SK-N-SH (cell line): ENCODE data around the gene PLCH1. TPM values are rescaled to one million over a fixed set of nuclear protein-coding genes. Genes with fewer than 3 reads are reported as not detected.

Experiments
- CTCF ChIA-PET: fragments of 300-600, 350-600 bp; formaldehyde crosslinking; extraction: SDS; loops from one replicate; lab custom pipeline; 2021; lab: Yijun Ruan, JAX
- POLR2A ChIA-PET: fragments of 350-600 bp; sonication (Branson Sonifier 250); formaldehyde crosslinking; extraction: SDS; loops from one replicate; lab custom pipeline; 2020; ENCODE audit warnings: antibody characterized with exemption, inconsistent platforms; lab: Yijun Ruan, JAX
- DNase-seq: peaks from one replicate; pipeline ENCODE4 v3.0.0; 2012
- H2AFZ ChIP-seq: fragments of 200-600 bp; sonication (generic); 2 replicates; pipeline ENCODE4 v1.8.1; 2016; ENCODE audit warnings: antibody characterized with exemption, mild to moderate bottlenecking, low read depth
- H3F3A ChIP-seq: fragments of 200-600 bp; sonication (generic); replicated peaks from 2 replicates; pipeline ENCODE3; 2016; ENCODE audit warnings: antibody characterized with exemption, mild to moderate bottlenecking; ENCODE audit not compliant: insufficient read depth
- H3K27ac ChIP-seq, 2 experiments: fragments of 200-500 bp in 1 of 2; fragments of 200-600 bp in 1 of 2; sonication (Bioruptor generic) in 1 of 2; sonication (generic), shearing (Covaris generic) in 1 of 2; 2 replicates each; pipeline versions ENCODE4 v1.5.1 to v1.6.1; 2014 to 2016; ENCODE audit warnings: low read depth in 2 of 2, inconsistent platforms in 1 of 2, low read length in 1 of 2, mild to moderate bottlenecking in 1 of 2, mixed read lengths in 1 of 2
- H3K27me3 ChIP-seq: fragments of 200-600 bp; sonication (generic), shearing (Covaris generic); 2 replicates; pipeline ENCODE4 v1.6.1; 2016; ENCODE audit warnings: mixed run types; ENCODE audit not compliant: insufficient read depth
- H3K36me3 ChIP-seq, 2 experiments: fragments of 200-500 bp in 1 of 2; fragments of 200-600 bp in 1 of 2; sonication (Bioruptor generic) in 1 of 2; sonication (generic) in 1 of 2; replicated peaks in 1 of 2; 2 replicates each; pipeline versions ENCODE3 to v1.5.1; 2014 to 2016; ENCODE audit warnings: low read length in 1 of 2, mild to moderate bottlenecking in 1 of 2; ENCODE audit not compliant: insufficient read depth in 2 of 2, control insufficient read depth in 1 of 2
- H3K4me1 ChIP-seq, 2 experiments: fragments of 200-500 bp in 1 of 2; fragments of 200-600 bp in 1 of 2; sonication (Bioruptor generic) in 1 of 2; sonication (generic), shearing (Covaris generic) in 1 of 2; 2 replicates each; pipeline versions ENCODE4 v1.5.1 to v1.6.1; 2014 to 2016; ENCODE audit warnings: low read depth in 1 of 2, low read length in 1 of 2, mixed run types in 1 of 2; ENCODE audit not compliant: insufficient read depth in 2 of 2, control insufficient read depth in 1 of 2
- H3K4me2 ChIP-seq: fragments of 200-600 bp; sonication (generic), shearing (Covaris generic); 2 replicates; pipeline ENCODE4 v1.6.1; 2017; ENCODE audit warnings: mixed run types
- H3K4me3 ChIP-seq, 2 experiments: fragments of 200-500 bp in 1 of 2; fragments of 200-600 bp in 1 of 2; sonication (Bioruptor generic) in 1 of 2; sonication (generic), shearing (Covaris generic) in 1 of 2; 2 replicates each; pipeline versions ENCODE4 v1.5.1 to v1.8.1; 2014 to 2016; ENCODE audit warnings: low read depth in 2 of 2, inconsistent platforms in 1 of 2, low read length in 1 of 2, mild to moderate bottlenecking in 1 of 2, mixed read lengths in 1 of 2, moderate library complexity in 1 of 2
- H3K79me2 ChIP-seq: fragments of 200-600 bp; sonication (generic); 2 replicates; pipeline ENCODE4 v1.8.1; 2017; ENCODE audit warnings: mild to moderate bottlenecking; ENCODE audit not compliant: insufficient read depth
- H3K9ac ChIP-seq: fragments of 200-600 bp; sonication (generic); 2 replicates; pipeline ENCODE4 v1.6.1; 2017; ENCODE audit warnings: mixed run types
- H3K9me2 ChIP-seq: fragments of 200-600 bp; sonication (generic); 2 replicates; pipeline ENCODE4 v1.6.1; 2017; ENCODE audit warnings: mixed run types
- H3K9me3 ChIP-seq: fragments of 200-600 bp; sonication (generic); 2 replicates; pipeline ENCODE4 v1.6.1; 2017; ENCODE audit warnings: mixed run types, mild to moderate bottlenecking, moderate library complexity
- H4K20me1 ChIP-seq: fragments of 200-600 bp; sonication (generic); 2 replicates; pipeline ENCODE4 v1.6.1; 2017; ENCODE audit warnings: mild to moderate bottlenecking, mixed run types; ENCODE audit not compliant: insufficient read depth
- CHD2 ChIP-seq: fragments of 150-350 bp; IDR thresholded peaks from 2 replicates; pipeline ENCODE4 v1.6.1; 2018; ENCODE audit warnings: low read length; ENCODE audit not compliant: partially characterized antibody
- FOXM1 ChIP-seq: IDR thresholded peaks from 2 replicates; pipeline ENCODE4 v1.4.0; 2012; ENCODE audit warnings: low read depth, mild to moderate bottlenecking
- GABPA ChIP-seq: IDR thresholded peaks from 2 replicates; pipeline ENCODE4 v1.4.0; 2012; ENCODE audit warnings: low read depth, mild to moderate bottlenecking
- GATA2 ChIP-seq: sonication (generic); formaldehyde crosslinking; IDR thresholded peaks from 2 replicates; pipeline ENCODE4 v1.5.0; 2020; ENCODE audit warnings: mild to moderate bottlenecking, missing genetic modification reagents
- JUND ChIP-seq: IDR thresholded peaks from 2 replicates; pipeline ENCODE4 v1.4.0; 2012
- MXI1 ChIP-seq: IDR thresholded peaks from 2 replicates; pipeline ENCODE4 v1.6.1; 2012; ENCODE audit warnings: mild to moderate bottlenecking, low read depth, low read length, improper control_type of control experiment
- NRF1 ChIP-seq: IDR thresholded peaks from 2 replicates; pipeline ENCODE4 v1.6.1; 2012; ENCODE audit warnings: low read depth, mild to moderate bottlenecking, low read length
- RXRA ChIP-seq: IDR thresholded peaks from 2 replicates; pipeline ENCODE4 v1.4.0; 2012; ENCODE audit warnings: low read depth, mild to moderate bottlenecking, borderline replicate concordance
- SMC3 ChIP-seq: IDR thresholded peaks from 2 replicates; pipeline ENCODE4 v1.6.1; 2012; ENCODE audit warnings: low read depth, low read length, improper control_type of control experiment
- TAF1 ChIP-seq: IDR thresholded peaks from 2 replicates; pipeline ENCODE4 v1.6.1; 2012; ENCODE audit warnings: low read depth, mild to moderate bottlenecking, low read length, moderate library complexity, borderline replicate concordance
- TEAD4 ChIP-seq: IDR thresholded peaks from 2 replicates; pipeline ENCODE4 v1.4.0; 2012; ENCODE audit warnings: mild to moderate bottlenecking, borderline replicate concordance; ENCODE audit not compliant: insufficient read depth
- USF1 ChIP-seq: IDR thresholded peaks from 2 replicates; pipeline ENCODE4 v1.4.0; 2012; ENCODE audit warnings: low read depth, borderline replicate concordance
- YY1 ChIP-seq: IDR thresholded peaks from 2 replicates; pipeline ENCODE4 v1.4.0; 2012; ENCODE audit warnings: low read depth, mild to moderate bottlenecking
- WGBS: methylation state at CpG from one replicate; pipeline ENCODE4 v1.1.6; 2017; ENCODE audit warnings: low lambda C conversion rate; 5-methylcytosine and 5-hydroxymethylcytosine counted together
- polyA plus RNA-seq, 3 experiments: library from polyadenylated mRNA; depleted of rRNA; stranded (reverse); fragments of >200 nt; gene quantifications; 2 replicates each; pipeline ENCODE4 v1.2.3, GENCODE V29; 2012

Gene PLCH1
- polyA plus RNA-seq, 1 of the 3 experiments (the other 2 are of a cell fraction) = 0.26 TPM

GRCh38 chr3:155746703-155747102 lies 1.8 kb upstream of the PLCH1 start:
- H3K4me2 ChIP-seq = no peak overlapping the region
- no peaks in the 10 kb centered on the region for H3F3A ChIP-seq
- no peaks in the 10 kb centered on the region for H3K36me3 ChIP-seq
- DNase-seq = no peak
- POLR2A ChIA-PET = no interaction called here
- CTCF ChIA-PET = interaction anchor here (0.8 to 2.3 kb wide), 3 partner anchors 16 to 107 kb away, joined by 4 to 6 read pairs (median 4); partner anchors contain the start of gene C3orf33
- H3K4me1 ChIP-seq = peaks cover 0 to 6% of the 10 kb centered on the region in 2 experiments; a peak in 1 of 4 replicates
- H4K20me1 ChIP-seq = no peaks in the 10 kb centered on the region
- peaks cover 13% of the 10 kb centered on the region; the same call in 1 of the 2 replicates for H3K27me3 ChIP-seq
- H3K79me2 ChIP-seq = no peaks in the 10 kb centered on the region
- no peak overlapping the region for H3K4me3 ChIP-seq
- no peak overlapping the region for H3K9ac ChIP-seq
- WGBS = 97% methylated on average over 1 of the region's 1 CpG
- TF ChIP-seq USF1 (no peak), YY1 (no peak), RXRA (no peak), JUND (no peak), CHD2 (no peak), GATA2 (no peak)
- H2AFZ ChIP-seq = no peak overlapping the region
- H3K9me2 ChIP-seq = no peaks in the 10 kb centered on the region
- no peak overlapping the region for H3K27ac ChIP-seq
- no peaks in the 10 kb centered on the region for H3K9me3 ChIP-seq

DNA sequence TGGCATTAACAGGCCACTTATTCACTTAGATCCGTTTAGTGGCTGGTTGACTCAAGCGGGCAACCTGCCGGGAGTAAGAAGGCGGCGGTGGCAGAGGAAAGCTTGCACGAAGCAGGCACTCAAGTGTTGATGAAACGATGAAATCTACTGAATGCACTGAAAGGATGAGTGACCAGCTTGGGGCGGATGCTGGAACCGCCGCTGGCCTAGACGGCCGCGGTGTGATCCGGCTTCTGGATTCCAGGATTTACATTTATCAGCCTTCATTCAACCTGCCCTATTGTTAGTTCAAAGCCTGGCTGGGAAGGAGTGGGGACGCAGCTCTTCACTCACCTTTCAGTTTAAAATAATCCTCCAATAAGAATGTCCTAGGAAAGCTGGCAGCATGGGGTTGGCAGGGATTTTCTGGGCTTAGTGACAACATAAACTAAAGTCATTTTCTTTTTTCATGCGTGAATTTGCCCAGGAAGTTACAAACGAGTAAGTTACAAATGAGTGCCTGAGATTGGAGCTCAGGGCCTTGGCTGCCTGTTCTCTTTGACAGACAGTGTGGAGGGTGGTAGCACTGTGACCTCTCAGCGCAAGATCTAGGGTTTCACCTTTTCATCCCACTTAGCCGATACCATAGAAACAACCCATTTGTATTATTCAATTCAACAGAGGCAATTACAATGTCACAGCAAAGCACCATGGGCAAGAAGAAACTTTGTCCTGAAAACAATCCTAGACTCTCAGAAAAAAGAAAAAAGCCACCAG lies 1.1 kb upstream of the PLCH1 start:
- WGBS = 51% methylated on average over 19 of the region's 19 CpGs
- ChIA-PET CTCF (interaction anchor here (0.8 to 2.3 kb wide), 3 partner anchors 9 to 107 kb away, joined by 3 to 6 read pairs (median 4); partner anchors contain the start of gene C3orf33), POLR2A (no interaction called here)
- peaks cover 13% of the 10 kb centered on the region; the same call in 1 of the 2 replicates for H3K27me3 ChIP-seq
- no peak overlapping the region for H3K27ac ChIP-seq
- peaks cover 0 to 6% of the 10 kb centered on the region in 2 experiments; a peak in 1 of 4 replicates for H3K4me1 ChIP-seq
- H3K79me2 ChIP-seq = no peaks in the 10 kb centered on the region
- TF ChIP-seq MXI1 = no peak
- no peak for TF ChIP-seq TAF1
- no peak for TF ChIP-seq SMC3
- TF ChIP-seq NRF1 = no peak
- no peak for TF ChIP-seq FOXM1
- no peak for TF ChIP-seq TEAD4
- TF ChIP-seq GABPA = no peak
- no peak overlapping the region; a peak in 1 of 4 replicates for H3K4me3 ChIP-seq
- no peak overlapping the region for H3K9ac ChIP-seq
- no peak overlapping the region for H3K4me2 ChIP-seq
- no peaks in the 10 kb centered on the region for H3K36me3 ChIP-seq
- no peaks in the 10 kb centered on the region for H4K20me1 ChIP-seq
- no peaks in the 10 kb centered on the region for H3K9me3 ChIP-seq
- DNase-seq = peak; percentile 58
- no peak overlapping the region for H2AFZ ChIP-seq
- H3F3A ChIP-seq = no peaks in the 10 kb centered on the region
- no peaks in the 10 kb centered on the region for H3K9me2 ChIP-seq
